NCI-H2196 treated with DMSO at 0.1 percent for 48 hours (cell line): ENCODE results near the gene ANK2.
"Not testable (repeated sequence)": the region's sequence is repeated elsewhere in the genome, so short reads cannot be mapped to it uniquely, and the experiment has no call there.

Experiments
- DNase-seq: peaks from one replicate; lab custom pipeline; 2025; ENCODE audit not compliant: unreplicated experiment; lab: John Stamatoyannopoulos, UW

The ANK2 gene

GRCh38 chr4:113186913-113187312 lies 137.5 kb downstream of the ANK2 start:
- DNase-seq = no peak

GRCh38 chr4:113187358-113187757 lies 137.9 kb downstream of the ANK2 start:
- no peak for DNase-seq

- DNase-seq = no peak
These were observed 140.1 kb downstream of the ANK2 start for GRCh38 chr4:113189546-113189945.

- no peak for DNase-seq
These were observed 159.7 kb downstream of the ANK2 start for GRCh38 chr4:113209153-113209552.

- DNase-seq = no peak
These were observed 160.3 kb downstream of the ANK2 start for GRCh38 chr4:113209652-113210320.

- DNase-seq = no peak
These were observed 163.2 kb downstream of the ANK2 start for GRCh38 chr4:113212613-113213012.

- no peak for DNase-seq
These were observed 172.5 kb downstream of the ANK2 start for GRCh38 chr4:113221990-113222389.

GRCh38 chr4:113222471-113222870 lies 173.0 kb downstream of the ANK2 start:
- DNase-seq = no peak

- no peak for DNase-seq
These were observed 173.5 kb downstream of the ANK2 start for GRCh38 chr4:113223001-113223400.

- DNase-seq = no peak
These were observed 182.7 kb downstream of the ANK2 start for GRCh38 chr4:113232194-113232593.

GRCh38 chr4:113236916-113237315 lies 187.5 kb downstream of the ANK2 start:
- DNase-seq = no peak

- DNase-seq = no peak
These were observed 193.9 kb downstream of the ANK2 start for GRCh38 chr4:113243312-113243711.

- DNase-seq = not testable (repeated sequence)
These were observed 195.3 kb downstream of the ANK2 start for GRCh38 chr4:113244747-113245146.

GRCh38 chr4:113248320-113248719 lies 198.9 kb downstream of the ANK2 start:
- DNase-seq = no peak

- no peak for DNase-seq
These were observed 206.2 kb downstream of the ANK2 start for GRCh38 chr4:113255628-113256027.

GRCh38 chr4:113256946-113257345 lies 207.5 kb downstream of the ANK2 start:
- DNase-seq = no peak

- DNase-seq = no peak
These were observed 211.2 kb downstream of the ANK2 start for GRCh38 chr4:113260688-113261087.

- DNase-seq = no peak
These were observed 213.8 kb downstream of the ANK2 start for GRCh38 chr4:113263274-113263673.

GRCh38 chr4:113270520-113271319 lies 221.3 kb downstream of the ANK2 start:
- DNase-seq = no peak

- DNase-seq = no peak
These were observed 223.1 kb downstream of the ANK2 start for GRCh38 chr4:113272523-113272922.

- DNase-seq = no peak
These were observed 224.3 kb downstream of the ANK2 start for GRCh38 chr4:113273721-113274220.

GRCh38 chr4:113276464-113277170 lies 227.2 kb downstream of the ANK2 start:
- no peak for DNase-seq
